Activated CD8-positive, alpha-beta T cell treated with anti-CD3 and anti-CD28 coated beads for 36 hours (primary cell): ENCODE measurements around the gene UCN. TPM values are rescaled to one million over a fixed set of nuclear protein-coding genes. Genes with fewer than 3 reads are reported as not detected.
A peak's percentile ranks its signal among the peaks of the same experiment; 100 is the strongest.

Source experiments
- ATAC-seq: fragments of 200-7000 bp; cut with Tn5 transposase; one replicate; pipeline ENCODE4 v1.10.0; 2021; ENCODE audit warnings: mild to moderate bottlenecking, moderate library complexity
- CTCF ChIA-PET: fragments of 350-600 bp; sonication (Branson Sonifier 250); formaldehyde crosslinking; loops from one replicate; lab custom pipeline; 2021; ENCODE audit warnings: antibody characterized with exemption; lab: Charles Lee
- POLR2A ChIA-PET: fragments of 350-600 bp; sonication (Branson Sonifier 250); formaldehyde crosslinking; loops from one replicate; lab custom pipeline; 2021; ENCODE audit warnings: antibody characterized with exemption; lab: Charles Lee
- DNase-seq: peaks from one replicate; pipeline ENCODE4 v3.0.0-alpha.2; 2020
- H3K27ac Mint-ChIP-seq: one replicate; pipeline ENCODE4 v1.8.0; 2021; ENCODE audit warnings: mild to moderate bottlenecking, mixed read lengths
- H3K27me3 Mint-ChIP-seq: one replicate; pipeline ENCODE4 v1.8.0; 2021; ENCODE audit warnings: mixed read lengths
- H3K36me3 Mint-ChIP-seq: one replicate; pipeline ENCODE4 v1.8.0; 2021; ENCODE audit warnings: low read depth, mixed read lengths
- H3K4me1 Mint-ChIP-seq: one replicate; pipeline ENCODE4 v1.8.0; 2021; ENCODE audit warnings: low read depth, mixed read lengths
- H3K4me3 Mint-ChIP-seq: one replicate; pipeline ENCODE4 v1.8.0; 2021; ENCODE audit warnings: mild to moderate bottlenecking, moderate library complexity, mixed read lengths
- H3K9me3 Mint-ChIP-seq: one replicate; pipeline ENCODE4 v1.8.0; 2021; ENCODE audit warnings: mixed read lengths
- CTCF ChIP-seq: fragments of 200-600 bp; IDR thresholded peaks from one replicate; pipeline ENCODE4 v1.8.0; 2022; ENCODE audit warnings: antibody characterized with exemption, mild to moderate bottlenecking
- intact Hi-C: fragments of 100-400 bp; cut with micrococcal nuclease; formaldehyde crosslinking; loops from one replicate; pipeline ENCODE4 v1.10.0; 2022
- total RNA-seq, 2 experiments: library from RNA; stranded (reverse); gene quantifications; one replicate each; pipeline ENCODE4 v1.2.3, GENCODE V29; 2021

UCN gene
- total RNA-seq, 2 experiments from 2014 or later: 2.5 to 2.7 TPM

DNA sequence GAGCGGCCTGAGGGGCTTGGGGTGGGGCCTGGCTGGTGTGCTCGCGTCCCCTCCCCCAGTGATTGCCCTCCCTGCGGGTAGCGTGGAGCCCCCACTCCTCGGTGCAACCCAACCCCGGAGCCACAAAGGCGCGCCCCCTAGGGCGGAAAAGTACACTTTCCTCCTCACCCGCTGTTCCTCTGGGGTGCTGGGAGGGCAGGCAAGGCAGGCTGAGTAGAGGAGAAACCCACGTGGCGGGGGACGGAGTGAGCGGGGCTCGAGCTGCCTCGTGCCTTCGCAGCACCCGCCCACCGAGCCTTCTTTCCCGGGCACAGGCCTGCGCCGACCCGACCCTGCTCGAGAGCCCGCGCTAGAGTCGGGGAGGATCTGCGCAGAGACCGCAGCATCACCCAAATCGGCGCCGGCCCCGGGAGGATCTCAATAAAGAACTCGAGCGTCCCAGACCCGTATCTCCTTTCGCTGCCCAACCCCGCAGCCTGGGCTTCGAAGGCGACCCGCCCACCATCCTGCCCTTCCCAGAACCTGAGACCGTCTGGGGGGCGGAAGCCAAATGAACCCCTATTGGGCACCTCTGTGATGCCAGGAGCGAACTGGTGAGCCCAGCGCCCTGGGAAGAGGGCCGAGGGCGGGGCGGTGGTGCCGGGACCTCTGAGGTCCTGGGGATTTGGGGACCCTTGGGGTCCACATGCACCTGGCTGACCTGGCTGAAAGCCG lies 1.5 kb downstream of the UCN start:
- peak; percentile 59 for DNase-seq
- Mint-ChIP-seq H3K4me3 (peak overlapping the region; percentile 52), H3K36me3 (peaks cover 22% of the 10 kb centered on the region), H3K9me3 (no peaks in the 10 kb centered on the region), H3K4me1 (peaks cover 3% of the 10 kb centered on the region), H3K27ac (no peak overlapping the region), H3K27me3 (peaks cover 16% of the 10 kb centered on the region)
- peak; percentile 50 for ATAC-seq
- CTCF ChIA-PET: interaction anchor here (0.6 kb wide), 1 partner anchor 9 kb away, joined by 3 read pairs; no protein-coding TSS in a partner anchor
- TF ChIP-seq CTCF: peak; percentile 30
- intact Hi-C loops: no loop called here
- POLR2A ChIA-PET: interaction anchor here (0.6 to 1.2 kb wide), 2 partner anchors 17 to 36 kb away, joined by 3 to 4 read pairs; no protein-coding TSS in a partner anchor

GRCh38 chr2:27306136-27306535 lies 2.1 kb downstream of the UCN start:
- DNase-seq (no peak), ATAC-seq (peak; percentile 32)
- intact Hi-C loops: no loop called here
- Mint-ChIP-seq H3K9me3 (no peaks in the 10 kb centered on the region), H3K27ac (no peak overlapping the region), H3K4me1 (peaks cover 3% of the 10 kb centered on the region), H3K27me3 (peaks cover 16% of the 10 kb centered on the region), H3K4me3 (peak overlapping the region; percentile 52), H3K36me3 (peaks cover 17% of the 10 kb centered on the region)
- ChIA-PET POLR2A (interaction anchor here (0.6 kb wide), 1 partner anchor 17 kb away, joined by 3 read pairs; no protein-coding TSS in a partner anchor), CTCF (interaction anchor here (0.6 to 1.1 kb wide), 2 partner anchors 8 to 37 kb away, joined by 3 read pairs; no protein-coding TSS in a partner anchor)
- no peak for TF ChIP-seq CTCF

DNA sequence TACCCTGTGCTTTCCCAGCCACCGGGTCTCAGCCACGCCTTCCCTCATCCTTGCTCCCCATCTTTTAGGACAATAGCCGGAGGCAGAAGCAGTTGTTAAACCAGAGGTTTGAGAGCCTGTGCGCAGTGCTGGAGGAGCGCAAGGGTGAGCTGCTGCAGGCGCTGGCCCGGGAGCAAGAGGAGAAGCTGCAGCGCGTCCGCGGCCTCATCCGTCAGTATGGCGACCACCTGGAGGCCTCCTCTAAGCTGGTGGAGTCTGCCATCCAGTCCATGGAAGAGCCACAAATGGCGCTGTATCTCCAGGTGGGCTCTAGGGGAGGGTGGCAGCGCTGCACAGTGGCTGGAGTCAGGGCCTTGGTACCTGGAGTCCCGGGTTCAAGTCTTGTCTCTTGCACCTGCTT lies 2.7 kb downstream of the UCN start:
- no peak for TF ChIP-seq CTCF
- DNase-seq (no peak), ATAC-seq (no peak)
- H3K27me3 Mint-ChIP-seq: peaks cover 16% of the 10 kb centered on the region
- H3K4me1 Mint-ChIP-seq: peaks cover 3% of the 10 kb centered on the region
- no peak overlapping the region for H3K4me3 Mint-ChIP-seq
- ChIA-PET POLR2A (no interaction called here), CTCF (interaction anchor here (1.1 to 6.7 kb wide), 2 partner anchors 24 to 36 kb away, joined by 3 to 100 read pairs; partner anchors contain the start of gene TRIM54)
- intact Hi-C loops: no loop called here
- peaks cover 16% of the 10 kb centered on the region for H3K36me3 Mint-ChIP-seq
- no peak overlapping the region for H3K27ac Mint-ChIP-seq
- H3K9me3 Mint-ChIP-seq: no peaks in the 10 kb centered on the region

DNA sequence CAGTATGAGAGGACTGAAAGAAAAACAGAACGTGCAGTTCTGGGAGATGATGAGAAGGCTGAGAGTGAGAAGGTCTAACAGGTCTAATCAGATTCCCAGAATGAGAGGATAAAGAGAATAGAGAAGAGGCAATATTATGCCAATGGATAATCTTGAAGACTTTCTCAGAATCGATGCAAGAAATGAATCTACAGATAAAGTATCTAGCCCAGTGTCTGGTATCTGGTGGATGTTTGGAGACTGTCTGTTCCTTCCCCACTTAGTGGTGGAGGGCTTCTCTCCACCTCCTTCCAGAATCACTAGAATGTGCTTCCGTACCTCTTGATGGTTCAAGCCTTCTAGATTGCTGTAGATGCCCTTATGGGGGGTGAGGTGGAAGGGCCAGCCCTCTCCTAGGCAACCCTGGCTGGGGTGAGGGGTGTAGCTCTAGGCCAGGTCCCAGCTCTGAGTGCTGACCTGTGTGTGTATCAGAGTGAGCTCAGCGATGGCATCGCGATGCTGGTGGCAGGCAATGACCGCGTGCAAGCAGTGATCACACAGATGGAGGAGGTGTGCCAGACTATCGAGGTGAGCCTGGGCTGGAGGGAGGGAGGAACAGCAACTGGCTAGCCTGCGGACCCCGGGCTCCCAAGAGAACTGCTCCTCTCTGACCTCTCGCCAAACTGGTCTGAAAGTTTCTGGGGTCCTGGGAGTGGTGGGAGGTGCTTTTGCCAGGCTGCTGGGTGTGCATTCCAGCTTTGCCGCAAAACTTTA lies 3.6 kb downstream of the UCN start:
- TF ChIP-seq CTCF: no peak
- no peak for DNase-seq
- no peaks in the 10 kb centered on the region for H3K9me3 Mint-ChIP-seq
- ATAC-seq: no peak
- ChIA-PET CTCF (interaction anchor here (0.9 to 6.7 kb wide), 13 partner anchors 12 to 330 kb away, joined by 3 to 100 read pairs (median 15); partner anchors contain the start of genes DNAJC5G, MPV17, SLC30A3 and TRIM54), POLR2A (no interaction called here)
- no peak overlapping the region for H3K4me3 Mint-ChIP-seq
- no peak overlapping the region for H3K27ac Mint-ChIP-seq
- intact Hi-C loops: no loop called here
- H3K27me3 Mint-ChIP-seq: peaks cover 16% of the 10 kb centered on the region
- peaks cover 3% of the 10 kb centered on the region for H3K4me1 Mint-ChIP-seq
- H3K36me3 Mint-ChIP-seq: peaks cover 10% of the 10 kb centered on the region
